ENCODE measurements around the gene EFNA5.
"Not testable (repeated sequence)": the region's sequence is repeated elsewhere in the genome, so short reads cannot be mapped to it uniquely, and the experiment has no call there.

The EFNA5 gene

GRCh38 chr5:107450531-107450930 lies 220.2 kb downstream of the EFNA5 start:
- no peak for DNase-seq

GRCh38 chr5:107449369-107449768 lies 221.4 kb downstream of the EFNA5 start:
- peak in 1 of 2 experiments; percentile 19 for DNase-seq

DNA sequence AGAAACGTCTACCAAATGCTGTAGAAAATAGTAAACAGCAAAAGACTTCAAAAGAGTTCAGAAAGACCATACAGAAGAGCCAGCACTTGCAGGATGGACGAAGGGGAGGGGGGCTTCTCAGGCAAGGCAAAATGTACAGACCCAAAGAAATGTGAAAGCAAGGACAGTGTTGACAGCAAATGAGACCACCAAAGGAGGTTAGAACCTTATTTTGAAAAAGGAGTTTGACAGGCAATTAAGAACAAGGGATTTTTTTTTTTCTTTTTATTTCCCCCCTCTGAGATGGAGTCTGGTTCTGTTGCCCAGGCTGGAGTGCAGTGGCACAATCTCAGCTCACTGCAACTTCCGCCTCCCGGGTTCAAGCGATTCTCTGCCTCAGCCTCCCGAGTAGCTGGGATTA lies 223.2 kb downstream of the EFNA5 start:
- no peak for DNase-seq

DNA sequence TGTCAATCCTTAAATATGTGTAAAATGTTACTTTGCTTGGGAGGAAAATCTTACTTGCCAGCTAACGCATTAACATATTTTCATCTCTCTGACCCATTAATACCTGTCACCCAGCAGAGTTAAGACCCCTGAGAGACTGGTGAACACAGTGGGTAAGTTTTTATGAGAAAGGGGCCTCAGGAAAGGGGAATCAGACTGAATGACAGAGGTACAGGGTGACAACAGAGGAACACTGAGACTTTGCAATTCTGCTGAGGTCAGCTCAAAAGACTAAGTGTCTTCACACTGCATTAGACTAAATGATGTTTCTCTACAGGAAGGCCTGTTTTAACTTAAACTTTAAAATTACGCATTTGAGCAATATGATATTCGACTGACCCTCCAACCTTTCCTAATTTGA lies 223.8 kb downstream of the EFNA5 start:
- DNase-seq: no peak

GRCh38 chr5:107444300-107444699 lies 226.4 kb downstream of the EFNA5 start:
- DNase-seq: no peak

DNA sequence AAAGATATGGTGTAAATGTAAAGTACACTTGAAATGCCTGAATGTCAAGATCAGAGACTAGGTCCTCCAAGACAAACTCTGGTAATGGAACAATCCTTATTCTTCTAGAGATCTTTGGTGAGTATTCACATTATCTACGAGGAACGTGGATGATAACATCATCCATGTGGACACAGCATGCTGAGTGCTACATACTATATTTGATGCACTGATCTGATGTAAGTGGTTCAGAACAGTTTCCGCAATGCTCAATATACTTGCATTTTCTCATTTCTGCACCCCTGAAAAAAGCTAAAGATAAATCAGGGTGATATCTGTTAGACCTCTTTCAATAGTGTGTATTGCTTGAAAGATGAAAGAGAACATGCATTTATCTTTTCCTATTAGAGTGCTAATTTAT lies 226.8 kb downstream of the EFNA5 start:
- no peak for DNase-seq

DNA sequence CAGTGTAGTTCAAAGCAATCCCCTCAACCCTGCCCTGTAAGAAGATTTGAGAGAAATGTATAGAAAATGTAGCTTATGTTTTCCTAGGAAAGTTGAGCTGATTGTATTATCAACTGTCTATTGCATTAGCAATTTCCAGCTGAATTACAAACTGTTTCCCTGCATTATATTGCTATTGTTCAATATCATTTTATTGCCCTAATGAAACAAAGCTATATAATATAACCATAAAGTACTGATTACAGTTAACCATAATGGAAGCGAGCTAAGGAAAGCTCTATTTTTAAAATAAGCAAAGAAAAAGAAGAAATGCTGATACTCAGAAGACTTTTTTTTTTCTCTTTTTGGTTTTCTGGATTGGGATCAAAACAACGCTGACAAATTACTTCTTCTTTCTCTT lies 228.3 kb downstream of the EFNA5 start:
- no peak for DNase-seq

DNA sequence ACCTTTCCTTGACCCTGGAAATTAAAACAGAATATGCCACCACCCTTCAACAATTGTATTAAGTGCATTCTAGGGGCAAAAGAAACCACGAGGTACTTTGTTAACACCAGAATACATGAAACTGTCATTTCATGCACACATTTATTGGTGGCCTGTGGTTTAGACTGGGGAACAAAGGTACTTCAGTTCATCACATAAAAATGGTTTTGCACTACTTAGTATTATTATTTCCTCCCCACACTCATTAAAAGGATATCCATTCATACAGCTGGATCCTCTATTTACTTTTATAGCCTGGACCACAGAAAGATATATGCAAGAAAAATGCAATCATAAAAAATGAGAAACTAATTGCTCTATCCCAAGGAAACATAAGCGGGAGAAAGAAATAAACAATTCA lies 230.9 kb downstream of the EFNA5 start:
- DNase-seq: no peak

GRCh38 chr5:107437986-107438510 lies 232.7 kb downstream of the EFNA5 start:
- DNase-seq: no peak

- no peak for DNase-seq
Observed at GRCh38 chr5:107437154-107437553, 233.6 kb downstream of the EFNA5 start.

- no peak for DNase-seq
Observed at GRCh38 chr5:107436201-107436600, 234.5 kb downstream of the EFNA5 start.

DNA sequence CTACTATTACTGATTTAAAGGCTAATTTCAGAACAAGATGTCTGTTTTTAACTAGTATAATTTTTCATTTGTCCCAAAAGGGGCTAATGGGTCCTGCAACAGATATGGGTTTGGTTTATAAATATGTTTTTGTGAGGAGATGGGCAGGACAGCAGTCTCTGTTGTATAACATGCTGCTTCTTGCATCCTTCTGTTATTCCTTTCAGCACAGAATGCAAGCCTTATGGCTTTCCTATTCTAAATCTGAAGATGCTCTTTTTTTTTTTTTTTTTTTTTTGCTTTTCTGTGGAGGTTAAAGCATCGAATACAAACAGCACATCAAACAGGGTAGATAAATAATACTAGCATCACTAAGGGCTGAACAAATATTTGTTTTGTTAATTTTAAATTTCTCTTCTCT lies 235.7 kb downstream of the EFNA5 start:
- DNase-seq: no peak

GRCh38 chr5:107433646-107434045 lies 237.1 kb downstream of the EFNA5 start:
- not testable (repeated sequence) for DNase-seq

GRCh38 chr5:107431998-107432397 lies 238.7 kb downstream of the EFNA5 start:
- peak in 1 of 2 experiments; percentile 38 for DNase-seq

- no peak for DNase-seq
Observed at GRCh38 chr5:107431536-107431935, 239.2 kb downstream of the EFNA5 start.

DNA sequence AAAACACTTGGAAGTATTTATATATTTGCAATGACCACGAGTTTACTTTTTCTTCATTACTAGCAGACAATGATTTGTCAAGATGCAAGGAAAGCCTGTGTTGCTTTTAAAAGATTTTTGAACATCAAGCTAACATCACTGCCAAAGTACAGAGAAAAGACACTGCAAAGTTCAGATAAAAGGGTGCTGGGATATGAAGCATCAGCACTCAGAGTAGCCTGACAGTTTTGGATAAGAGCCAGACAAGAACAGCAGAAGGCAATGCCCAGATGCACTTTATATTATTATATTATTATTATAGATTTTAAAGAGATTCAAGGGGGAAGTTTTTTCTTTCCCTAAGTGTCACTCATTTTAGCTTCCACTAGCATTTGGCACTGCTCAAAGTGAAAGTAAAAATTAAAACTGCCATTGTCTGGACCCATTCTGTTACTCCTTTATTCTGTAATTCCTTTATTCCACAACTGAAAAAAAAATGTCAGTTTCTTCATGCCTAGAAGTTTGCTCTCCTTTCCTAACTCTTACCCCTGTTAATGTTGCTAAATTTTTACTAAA lies 240.6 kb downstream of the EFNA5 start:
- DNase-seq: peak in 1 of 2 experiments; percentile 36

GRCh38 chr5:107428303-107428813 lies 242.4 kb downstream of the EFNA5 start:
- DNase-seq: no peak

DNA sequence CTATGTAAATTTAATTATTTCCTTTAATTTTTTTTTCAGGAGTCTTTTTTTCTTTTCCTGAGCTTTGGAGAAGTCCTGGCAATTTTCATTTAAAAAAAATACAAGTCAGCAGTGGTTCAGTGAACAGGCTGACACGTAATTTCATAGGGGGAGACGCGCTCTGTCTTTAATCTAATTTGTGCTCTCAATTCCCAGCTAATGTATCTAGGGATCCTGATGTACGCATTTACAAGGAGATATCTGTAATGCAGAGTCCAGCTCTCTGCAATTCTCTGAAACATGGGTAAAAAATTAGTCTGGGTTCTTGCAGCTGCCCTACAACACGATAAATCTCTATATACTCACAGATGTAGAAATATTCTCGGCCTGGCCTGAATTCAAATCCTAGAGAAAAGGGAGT lies 243.9 kb downstream of the EFNA5 start:
- DNase-seq: no peak

DNA sequence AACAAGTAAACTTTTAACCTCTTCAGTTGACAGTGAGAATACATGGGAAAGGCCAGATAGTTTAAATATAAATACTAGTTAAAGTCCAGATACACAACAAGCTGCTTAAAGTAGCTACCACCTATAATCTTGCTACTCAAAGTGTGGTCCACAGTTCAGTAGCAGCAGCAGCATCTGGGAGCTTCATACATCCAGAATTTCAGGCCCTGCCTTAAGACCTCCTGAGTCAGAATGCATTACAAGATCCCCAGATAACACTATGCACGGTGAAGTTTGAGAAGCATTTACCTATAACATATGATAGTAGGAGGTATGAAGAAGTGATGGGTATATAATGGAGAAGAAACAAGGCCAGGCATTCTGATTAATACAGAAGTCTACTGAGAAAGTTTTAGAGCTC lies 244.5 kb downstream of the EFNA5 start:
- peak in 1 of 2 experiments; percentile 62 for DNase-seq

DNA sequence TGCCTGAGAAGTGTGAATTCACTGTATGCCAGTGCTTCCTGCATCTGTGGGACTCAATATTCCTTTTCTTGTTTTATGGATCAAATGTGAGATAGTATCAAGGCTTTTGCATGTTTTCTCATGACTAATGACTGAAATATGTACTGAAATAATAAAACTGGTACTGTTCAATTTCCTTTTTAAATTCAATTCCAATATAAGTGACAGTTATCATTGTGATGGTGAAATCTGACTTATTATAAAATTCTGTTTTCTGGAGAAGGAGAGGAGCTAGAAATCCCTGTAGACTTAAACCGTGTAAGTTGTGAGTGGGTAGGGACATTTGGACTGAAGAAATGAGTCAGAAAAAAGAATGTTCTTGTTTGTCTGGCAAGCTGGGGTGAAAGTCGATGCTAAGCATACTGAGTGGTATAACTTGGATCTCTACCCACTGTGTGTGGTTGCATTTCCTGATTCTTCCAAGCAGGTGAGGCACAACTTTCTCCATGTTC lies 245.2 kb downstream of the EFNA5 start:
- DNase-seq: peak; percentile 24 to 95

GRCh38 chr5:107424491-107424890 lies 246.2 kb downstream of the EFNA5 start:
- peak in 1 of 2 experiments; percentile 46 for DNase-seq

DNA sequence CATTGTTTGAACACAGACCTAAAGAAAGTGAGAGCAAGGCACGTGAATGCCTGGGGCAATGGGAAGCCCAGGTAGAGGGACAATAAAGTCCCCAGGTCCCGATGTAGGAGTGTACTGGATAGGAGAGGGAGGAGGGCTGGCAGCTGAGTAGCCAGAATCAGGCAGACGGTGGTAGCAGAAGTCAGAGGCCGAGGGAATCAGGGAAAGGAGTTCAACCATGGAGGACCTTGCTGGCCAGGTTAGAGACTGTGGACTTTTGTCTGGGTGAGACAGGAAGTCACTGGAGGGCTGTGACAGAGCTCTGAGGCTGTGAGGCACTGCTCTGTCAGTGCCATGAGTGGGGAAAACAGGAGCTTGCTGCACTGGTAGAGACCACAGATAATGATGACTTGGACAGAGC lies 248.2 kb downstream of the EFNA5 start:
- no peak for DNase-seq

DNA sequence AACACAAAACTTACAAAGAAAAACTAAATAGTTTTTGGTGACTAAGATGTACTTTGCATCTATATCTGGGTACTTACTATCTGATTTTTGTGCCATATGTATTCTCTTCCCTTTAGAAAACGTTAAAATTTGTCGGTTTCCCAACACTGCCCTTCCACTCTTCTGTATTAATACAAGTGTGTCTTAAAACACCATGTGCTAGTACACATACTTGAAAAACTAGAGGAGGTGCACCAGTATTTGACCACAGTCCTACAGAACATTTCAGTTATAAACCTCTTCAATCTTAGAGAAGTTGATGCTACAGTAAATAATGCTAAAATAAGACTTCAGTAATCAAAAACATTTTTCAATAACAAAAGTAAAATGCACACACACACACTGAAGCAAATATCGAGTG lies 251.2 kb downstream of the EFNA5 start:
- DNase-seq: no peak

- DNase-seq: no peak
Observed at GRCh38 chr5:107418902-107419301, 251.8 kb downstream of the EFNA5 start.

GRCh38 chr5:107418071-107418470 lies 252.7 kb downstream of the EFNA5 start:
- no peak for DNase-seq

Measured in SW 1271 (cell line).